HL-60 (cell line): ENCODE measurements around the gene ERF.

Experiments
- DNase-seq, 2 experiments: peaks; one replicate each; pipeline ENCODE4 v3.0.0-alpha.2; 2010 to 2020; ENCODE audit warnings: low read depth in 1 of 2, low spot score in 1 of 2
- H3K27ac ChIP-seq: fragments of 250-450 bp; sonication (Bioruptor Pico); replicated peaks from 2 replicates; pipeline ENCODE4 v1.5.1; 2020; ENCODE audit warnings: mild to moderate bottlenecking, moderate library complexity
- H3K27me3 ChIP-seq: fragments of 250-450 bp; sonication (Bioruptor Pico); 2 replicates; pipeline ENCODE4 v1.5.1; 2021; ENCODE audit warnings: mild to moderate bottlenecking, moderate library complexity; ENCODE audit not compliant: insufficient read depth, poor library complexity, severe bottlenecking
- H3K4me3 ChIP-seq: replicated peaks from 2 replicates; pipeline ENCODE4 v1.5.1; 2011; ENCODE audit warnings: mild to moderate bottlenecking, control low read depth, low read length; ENCODE audit not compliant: insufficient read depth
- GABPA ChIP-seq: IDR thresholded peaks from 2 replicates; pipeline ENCODE4 v1.6.1; 2012; ENCODE audit warnings: low read depth
- POLR2AphosphoS5 ChIP-seq: IDR thresholded peaks from 2 replicates; pipeline ENCODE4 v1.6.1; 2012; ENCODE audit warnings: low read depth
- SPI1 ChIP-seq: IDR thresholded peaks from 2 replicates; pipeline ENCODE4 v1.6.1; 2012; ENCODE audit warnings: low read depth, mild to moderate bottlenecking, borderline replicate concordance
- TF ChIP-seq, protein P1 (sequence below): IDR thresholded peaks from 2 replicates; pipeline ENCODE4 v1.6.1; 2012; ENCODE audit warnings: low read depth; ENCODE audit not compliant: insufficient replicate concordance
- TF ChIP-seq, protein P2 (sequence below): IDR thresholded peaks from one replicate; pipeline ENCODE4 v1.5.1; 2011; ENCODE audit warnings: low read length, control low read depth, inconsistent platforms; ENCODE audit not compliant: insufficient read depth

The ERF gene

GRCh38 chr19:42288387-42288786, 33.5 kb upstream of the ERF start:
- no peak overlapping the region; the same call in 1 of the 2 replicates for H3K27ac ChIP-seq
- H3K27me3 ChIP-seq, result no peaks in the 10 kb centered on the region
- DNase-seq, result peak in 1 of 2 experiments; percentile 44
- TF ChIP-seq, protein P1, sequence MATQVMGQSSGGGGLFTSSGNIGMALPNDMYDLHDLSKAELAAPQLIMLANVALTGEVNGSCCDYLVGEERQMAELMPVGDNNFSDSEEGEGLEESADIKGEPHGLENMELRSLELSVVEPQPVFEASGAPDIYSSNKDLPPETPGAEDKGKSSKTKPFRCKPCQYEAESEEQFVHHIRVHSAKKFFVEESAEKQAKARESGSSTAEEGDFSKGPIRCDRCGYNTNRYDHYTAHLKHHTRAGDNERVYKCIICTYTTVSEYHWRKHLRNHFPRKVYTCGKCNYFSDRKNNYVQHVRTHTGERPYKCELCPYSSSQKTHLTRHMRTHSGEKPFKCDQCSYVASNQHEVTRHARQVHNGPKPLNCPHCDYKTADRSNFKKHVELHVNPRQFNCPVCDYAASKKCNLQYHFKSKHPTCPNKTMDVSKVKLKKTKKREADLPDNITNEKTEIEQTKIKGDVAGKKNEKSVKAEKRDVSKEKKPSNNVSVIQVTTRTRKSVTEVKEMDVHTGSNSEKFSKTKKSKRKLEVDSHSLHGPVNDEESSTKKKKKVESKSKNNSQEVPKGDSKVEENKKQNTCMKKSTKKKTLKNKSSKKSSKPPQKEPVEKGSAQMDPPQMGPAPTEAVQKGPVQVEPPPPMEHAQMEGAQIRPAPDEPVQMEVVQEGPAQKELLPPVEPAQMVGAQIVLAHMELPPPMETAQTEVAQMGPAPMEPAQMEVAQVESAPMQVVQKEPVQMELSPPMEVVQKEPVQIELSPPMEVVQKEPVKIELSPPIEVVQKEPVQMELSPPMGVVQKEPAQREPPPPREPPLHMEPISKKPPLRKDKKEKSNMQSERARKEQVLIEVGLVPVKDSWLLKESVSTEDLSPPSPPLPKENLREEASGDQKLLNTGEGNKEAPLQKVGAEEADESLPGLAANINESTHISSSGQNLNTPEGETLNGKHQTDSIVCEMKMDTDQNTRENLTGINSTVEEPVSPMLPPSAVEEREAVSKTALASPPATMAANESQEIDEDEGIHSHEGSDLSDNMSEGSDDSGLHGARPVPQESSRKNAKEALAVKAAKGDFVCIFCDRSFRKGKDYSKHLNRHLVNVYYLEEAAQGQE, result no peak
- TF ChIP-seq SPI1, result no peak
- TF ChIP-seq, protein P2, sequence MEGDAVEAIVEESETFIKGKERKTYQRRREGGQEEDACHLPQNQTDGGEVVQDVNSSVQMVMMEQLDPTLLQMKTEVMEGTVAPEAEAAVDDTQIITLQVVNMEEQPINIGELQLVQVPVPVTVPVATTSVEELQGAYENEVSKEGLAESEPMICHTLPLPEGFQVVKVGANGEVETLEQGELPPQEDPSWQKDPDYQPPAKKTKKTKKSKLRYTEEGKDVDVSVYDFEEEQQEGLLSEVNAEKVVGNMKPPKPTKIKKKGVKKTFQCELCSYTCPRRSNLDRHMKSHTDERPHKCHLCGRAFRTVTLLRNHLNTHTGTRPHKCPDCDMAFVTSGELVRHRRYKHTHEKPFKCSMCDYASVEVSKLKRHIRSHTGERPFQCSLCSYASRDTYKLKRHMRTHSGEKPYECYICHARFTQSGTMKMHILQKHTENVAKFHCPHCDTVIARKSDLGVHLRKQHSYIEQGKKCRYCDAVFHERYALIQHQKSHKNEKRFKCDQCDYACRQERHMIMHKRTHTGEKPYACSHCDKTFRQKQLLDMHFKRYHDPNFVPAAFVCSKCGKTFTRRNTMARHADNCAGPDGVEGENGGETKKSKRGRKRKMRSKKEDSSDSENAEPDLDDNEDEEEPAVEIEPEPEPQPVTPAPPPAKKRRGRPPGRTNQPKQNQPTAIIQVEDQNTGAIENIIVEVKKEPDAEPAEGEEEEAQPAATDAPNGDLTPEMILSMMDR, result no peak
- no peak for TF ChIP-seq GABPA
- TF ChIP-seq POLR2AphosphoS5, result no peak
- H3K4me3 ChIP-seq, result no peak overlapping the region

GRCh38 chr19:42287827-42288107, 32.8 kb upstream of the ERF start:
- TF ChIP-seq POLR2AphosphoS5 (no peak), GABPA (no peak), SPI1 (no peak)
- TF ChIP-seq, protein P1, result no peak
- TF ChIP-seq, protein P2, result no peak
- Histone ChIP-seq H3K27me3 (no peaks in the 10 kb centered on the region), H3K27ac (no peak overlapping the region; the same call in 1 of the 2 replicates), H3K4me3 (no peak overlapping the region)
- no peak for DNase-seq

- no peak overlapping the region for H3K27ac ChIP-seq
- TF ChIP-seq GABPA (no peak), SPI1 (no peak), POLR2AphosphoS5 (no peak)
- TF ChIP-seq, protein P2, result no peak
- TF ChIP-seq, protein P1, result no peak
- H3K27me3 ChIP-seq, result no peaks in the 10 kb centered on the region
- no peak for DNase-seq
- H3K4me3 ChIP-seq, result no peak overlapping the region
Measured at GRCh38 chr19:42287017-42287826, 32.3 kb upstream of the ERF start.
